HG03439 (cell line): ENCODE data around the gene GNPTG.

ENCODE experiments used
- ATAC-seq: cut with Tn5 transposase; IDR thresholded peaks from one replicate; pipeline ENCODE4 v1.9.1; 2021; ENCODE audit warnings: mild to moderate bottlenecking, moderate library complexity; ENCODE audit not compliant: unreplicated experiment

The GNPTG gene

GRCh38 chr16:1367486-1368174, 15.9 kb downstream of the GNPTG start:
- no peak for ATAC-seq

GRCh38 chr16:1371054-1371978, 19.6 kb downstream of the GNPTG start:
- ATAC-seq: no peak

- ATAC-seq: no peak
Observed at GRCh38 chr16:1372292-1372950, 20.7 kb downstream of the GNPTG start.

- ATAC-seq: no peak
Observed at GRCh38 chr16:1374418-1375297, 22.9 kb downstream of the GNPTG start.

- ATAC-seq: no peak
Observed at GRCh38 chr16:1375298-1375640, 23.5 kb downstream of the GNPTG start.

GRCh38 chr16:1375741-1376410, 24.1 kb downstream of the GNPTG start:
- ATAC-seq: no peak

GRCh38 chr16:1377406-1378010, 25.8 kb downstream of the GNPTG start:
- no peak for ATAC-seq

- no peak for ATAC-seq
Observed at GRCh38 chr16:1378087-1378803, 26.5 kb downstream of the GNPTG start.

- no peak for ATAC-seq
Observed at GRCh38 chr16:1378804-1379303, 27.1 kb downstream of the GNPTG start.

GRCh38 chr16:1379304-1380076, 27.8 kb downstream of the GNPTG start:
- ATAC-seq: no peak

- no peak for ATAC-seq
Observed at GRCh38 chr16:1380195-1380594, 28.5 kb downstream of the GNPTG start.

GRCh38 chr16:1381612-1382406, 30.1 kb downstream of the GNPTG start:
- ATAC-seq: no peak

- no peak for ATAC-seq
Observed at GRCh38 chr16:1383556-1383955, 31.8 kb downstream of the GNPTG start.

- no peak for ATAC-seq
Observed at GRCh38 chr16:1385232-1385631, 33.5 kb downstream of the GNPTG start.

GRCh38 chr16:1387331-1387730, 35.6 kb downstream of the GNPTG start:
- ATAC-seq: no peak

GRCh38 chr16:1389762-1390161, 38.0 kb downstream of the GNPTG start:
- ATAC-seq: no peak

GRCh38 chr16:1390239-1390779, 38.6 kb downstream of the GNPTG start:
- no peak for ATAC-seq
